ENCODE data around the gene SMG6. TPM values are rescaled to one million over a fixed set of nuclear protein-coding genes. Genes with fewer than 3 reads are reported as not detected.

SMG6 gene
- total and polyA plus RNA-seq, 2 donors (not counting 3 experiments of a cell fraction or from before 2014, with no cell fraction given): 40.1 to 42.2 TPM

DNA sequence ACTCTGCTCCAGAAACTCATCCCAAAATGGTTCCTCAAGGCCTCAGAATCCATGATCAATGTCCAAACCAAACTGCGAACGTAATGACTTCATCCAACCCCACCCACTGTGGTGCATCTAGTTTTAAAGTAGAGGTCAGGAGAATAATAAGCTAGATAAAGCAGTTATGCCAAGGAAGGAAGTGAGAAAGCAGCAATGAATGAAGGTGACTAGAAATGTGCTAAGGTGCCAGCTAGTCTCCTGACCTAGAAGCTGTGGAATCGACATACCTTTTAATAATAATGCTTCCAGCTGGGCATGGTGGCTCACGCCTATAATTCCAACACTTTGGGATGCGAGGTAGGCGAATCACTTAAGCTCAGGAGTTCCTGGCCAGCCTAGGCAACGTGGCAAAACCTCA lies 99.2 kb downstream of the SMG6 start:
- CTCF ChIA-PET: interaction anchor here (0.7 to 2.2 kb wide), 14 partner anchors 9 to 150 kb away, joined by 3 to 10 read pairs (median 4); partner anchors contain the start of gene HIC1
- H3K4me2 ChIP-seq (ENCODE audit: insufficient read depth, low read length): peak overlapping the region; percentile 15
- no peaks in the 10 kb centered on the region for H3K9me3 ChIP-seq (replicated peaks; ENCODE audit: control insufficient read depth, insufficient read depth, low read length)
- H3K36me3 ChIP-seq (ENCODE audit: control insufficient read depth in 2 of 2, extremely low read depth in 1 of 2, insufficient read depth in 2 of 2, low read length in 2 of 2): no peaks in the 10 kb centered on the region
- no peak overlapping the region for H3K4me3 ChIP-seq (replicated peaks in 1 of 3; ENCODE audit: insufficient read depth in 1 of 3, low read depth in 1 of 3, low read length in 3 of 3)
- FAIRE-seq (peak; percentile 84), DNase-seq (ENCODE audit: low read depth, low spot score) (peak; percentile 66)
- TSS peak; percentile 39 for BruUV-seq (replicated peaks)
- H3K9me1 ChIP-seq (replicated peaks; ENCODE audit: control insufficient read depth, extremely low read depth, insufficient read depth, low read length): no peaks in the 10 kb centered on the region
- H3K27ac ChIP-seq (ENCODE audit: insufficient read depth, low read depth, low read length): peak overlapping the region; percentile 70
- intact Hi-C loops (cut with micrococcal nuclease) (no loop called here), dilution Hi-C loops (cut with MboI; ENCODE audit: extremely low pct_ligation_motif_present, low sequenced_read_pairs) (no loop called here)
- peaks cover 21% of the 10 kb centered on the region for H3K4me1 ChIP-seq (ENCODE audit: control insufficient read depth, extremely low read depth, insufficient read depth, low read length)
- TF ChIP-seq EZH2 (IDR thresholded peaks at IDR 0.05; ENCODE audit: borderline replicate concordance, low read depth, low read length, severe bottlenecking): no peak
- TF ChIP-seq POLR2A (IDR thresholded peaks at IDR 0.05; ENCODE audit: low read depth, low read length): no peak
- TF ChIP-seq JUN (IDR thresholded peaks at IDR 0.05; ENCODE audit: borderline replicate concordance, insufficient read depth, insufficient read length, low read depth): peak; percentile 49
- peak; percentile 67 for TF ChIP-seq GATA2 (IDR thresholded peaks at IDR 0.05; ENCODE audit: insufficient read depth, insufficient read length, low read depth, low read length)
- TF ChIP-seq, protein P1, sequence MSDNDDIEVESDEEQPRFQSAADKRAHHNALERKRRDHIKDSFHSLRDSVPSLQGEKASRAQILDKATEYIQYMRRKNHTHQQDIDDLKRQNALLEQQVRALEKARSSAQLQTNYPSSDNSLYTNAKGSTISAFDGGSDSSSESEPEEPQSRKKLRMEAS (IDR thresholded peaks at IDR 0.05; ENCODE audit: insufficient read depth, insufficient read length): no peak
- TF ChIP-seq MYC (IDR thresholded peaks at IDR 0.05; ENCODE audit: low read depth, low read length): no peak
- TF ChIP-seq, protein P2, sequence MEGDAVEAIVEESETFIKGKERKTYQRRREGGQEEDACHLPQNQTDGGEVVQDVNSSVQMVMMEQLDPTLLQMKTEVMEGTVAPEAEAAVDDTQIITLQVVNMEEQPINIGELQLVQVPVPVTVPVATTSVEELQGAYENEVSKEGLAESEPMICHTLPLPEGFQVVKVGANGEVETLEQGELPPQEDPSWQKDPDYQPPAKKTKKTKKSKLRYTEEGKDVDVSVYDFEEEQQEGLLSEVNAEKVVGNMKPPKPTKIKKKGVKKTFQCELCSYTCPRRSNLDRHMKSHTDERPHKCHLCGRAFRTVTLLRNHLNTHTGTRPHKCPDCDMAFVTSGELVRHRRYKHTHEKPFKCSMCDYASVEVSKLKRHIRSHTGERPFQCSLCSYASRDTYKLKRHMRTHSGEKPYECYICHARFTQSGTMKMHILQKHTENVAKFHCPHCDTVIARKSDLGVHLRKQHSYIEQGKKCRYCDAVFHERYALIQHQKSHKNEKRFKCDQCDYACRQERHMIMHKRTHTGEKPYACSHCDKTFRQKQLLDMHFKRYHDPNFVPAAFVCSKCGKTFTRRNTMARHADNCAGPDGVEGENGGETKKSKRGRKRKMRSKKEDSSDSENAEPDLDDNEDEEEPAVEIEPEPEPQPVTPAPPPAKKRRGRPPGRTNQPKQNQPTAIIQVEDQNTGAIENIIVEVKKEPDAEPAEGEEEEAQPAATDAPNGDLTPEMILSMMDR (IDR thresholded peaks at IDR 0.05; ENCODE audit: extremely low read depth in 1 of 2, insufficient read depth in 1 of 2, low read depth in 1 of 2, low read length in 2 of 2): no peak
- peak; percentile 56 for TF ChIP-seq FOS (IDR thresholded peaks at IDR 0.05; ENCODE audit: borderline replicate concordance, insufficient read depth, low read length)
- TF ChIP-seq POLR2AphosphoS5 (IDR thresholded peaks at IDR 0.05; ENCODE audit: insufficient read depth, low read depth, low read length): peak; percentile 65
- peak overlapping the region; percentile 16 for H2AFZ ChIP-seq (ENCODE audit: low read depth, low read length)
- no peaks in the 10 kb centered on the region for H3K27me3 ChIP-seq (ENCODE audit: control insufficient read depth in 2 of 2, insufficient read depth in 2 of 2, low read length in 2 of 2)
- no peaks in the 10 kb centered on the region for H3K79me2 ChIP-seq (ENCODE audit: control insufficient read depth, insufficient read depth, low read length)
- POLR2A ChIA-PET: no interaction called here
- no peaks in the 10 kb centered on the region for H4K20me1 ChIP-seq (replicated peaks; ENCODE audit: control insufficient read depth, extremely low read depth, insufficient read depth, low read length)
- H3K9ac ChIP-seq (replicated peaks; ENCODE audit: extremely low read depth, insufficient read depth, low read length): no peak overlapping the region
